Measurements from ENCODE around the gene PER1.

DNA sequence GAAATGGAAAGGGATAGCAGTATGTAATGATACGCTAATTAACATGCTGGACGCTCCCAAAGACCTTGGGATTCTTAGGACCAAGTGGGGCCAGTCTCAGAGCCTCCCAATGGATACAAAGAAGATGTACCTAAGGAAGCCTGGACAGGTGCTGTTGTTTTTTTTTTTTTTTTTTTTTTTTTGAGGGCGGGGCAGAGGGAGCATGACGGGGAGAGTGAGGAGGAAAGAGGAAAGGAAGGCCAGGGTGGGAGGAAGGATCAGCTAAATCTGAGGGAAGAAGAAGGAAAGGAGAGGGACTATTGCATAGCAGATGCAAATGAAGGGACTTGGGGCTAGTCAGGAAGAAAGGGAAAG, 8.0 kb upstream of the PER1 start:
- TF ChIP-seq, protein P1, sequence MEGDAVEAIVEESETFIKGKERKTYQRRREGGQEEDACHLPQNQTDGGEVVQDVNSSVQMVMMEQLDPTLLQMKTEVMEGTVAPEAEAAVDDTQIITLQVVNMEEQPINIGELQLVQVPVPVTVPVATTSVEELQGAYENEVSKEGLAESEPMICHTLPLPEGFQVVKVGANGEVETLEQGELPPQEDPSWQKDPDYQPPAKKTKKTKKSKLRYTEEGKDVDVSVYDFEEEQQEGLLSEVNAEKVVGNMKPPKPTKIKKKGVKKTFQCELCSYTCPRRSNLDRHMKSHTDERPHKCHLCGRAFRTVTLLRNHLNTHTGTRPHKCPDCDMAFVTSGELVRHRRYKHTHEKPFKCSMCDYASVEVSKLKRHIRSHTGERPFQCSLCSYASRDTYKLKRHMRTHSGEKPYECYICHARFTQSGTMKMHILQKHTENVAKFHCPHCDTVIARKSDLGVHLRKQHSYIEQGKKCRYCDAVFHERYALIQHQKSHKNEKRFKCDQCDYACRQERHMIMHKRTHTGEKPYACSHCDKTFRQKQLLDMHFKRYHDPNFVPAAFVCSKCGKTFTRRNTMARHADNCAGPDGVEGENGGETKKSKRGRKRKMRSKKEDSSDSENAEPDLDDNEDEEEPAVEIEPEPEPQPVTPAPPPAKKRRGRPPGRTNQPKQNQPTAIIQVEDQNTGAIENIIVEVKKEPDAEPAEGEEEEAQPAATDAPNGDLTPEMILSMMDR (IDR thresholded peaks at IDR 0.05) = no peak
- no peak for TF ChIP-seq EP300 (IDR thresholded peaks at IDR 0.05)
- TF ChIP-seq POLR2A (IDR thresholded peaks at IDR 0.05) = no peak
- TF ChIP-seq POLR2AphosphoS5 (IDR thresholded peaks at IDR 0.05) = no peak

Measured in sigmoid colon (tissue), 4 donors.